Psoas muscle (tissue), 8 donors: ENCODE results near the gene DYRK2. TPM values are rescaled to one million over a fixed set of nuclear protein-coding genes. Genes with fewer than 3 reads are reported as not detected.

ENCODE experiments used
- ATAC-seq, 4 donors: fragments of 200-7000 bp; cut with Tn5 transposase; one replicate each; pipeline ENCODE4 v1.9.1; 2020; ENCODE audit warnings: moderate library complexity in 3 of 4, mild to moderate bottlenecking in 2 of 4
- DNase-seq, 2 donors: peaks; one replicate each; pipeline ENCODE4 v3.0.0-alpha.2; 2020
- H3K27ac ChIP-seq: fragments of 200-600 bp; one replicate; pipeline ENCODE4 v1.8.0; 2022
- H3K27me3 ChIP-seq, 3 donors: fragments of 200-600 bp in 1 of 3; one replicate each; pipeline versions ENCODE4 v1.6.1 to v1.8.0; 2013 to 2022; ENCODE audit warnings: low read length in 2 of 3, mild to moderate bottlenecking in 2 of 3, moderate library complexity in 1 of 3; ENCODE audit not compliant: insufficient read depth in 3 of 3
- H3K36me3 ChIP-seq, 2 donors: fragments of 200-600 bp in 1 of 2; one replicate each; pipeline versions ENCODE4 v1.6.1 to v1.8.0; 2013 to 2022; ENCODE audit warnings: low read depth in 1 of 2, mild to moderate bottlenecking in 1 of 2, moderate library complexity in 1 of 2; ENCODE audit not compliant: insufficient read depth in 1 of 2
- H3K4me1 ChIP-seq: fragments of 200-600 bp; one replicate; pipeline ENCODE4 v1.8.0; 2022
- H3K4me3 ChIP-seq: fragments of 200-600 bp; one replicate; pipeline ENCODE4 v1.8.0; 2022; ENCODE audit warnings: mild to moderate bottlenecking
- H3K9me3 ChIP-seq: fragments of 200-600 bp; one replicate; pipeline ENCODE4 v1.8.0; 2022
- WGBS, 3 donors: extraction: QIAGEN DNeasy Blood & Tissue Kit; methylation state at CpG; one replicate each; pipeline versions ENCODE4 v1.1.6 to v1.1.7; 2013; 5-methylcytosine and 5-hydroxymethylcytosine counted together
- intact Hi-C, 2 donors: fragments of 100-400 bp; cut with DNase I; formaldehyde crosslinking; loops; one replicate each; pipeline versions ENCODE4 v1.11.0 to v1.14.2; 2022
- long read RNA-seq, 2 donors: library from polyadenylated mRNA; unstranded; transcript quantifications; one replicate each; pipeline ENCODE4 v2.0.0, GENCODE V29; 2021
- polyA plus RNA-seq, 3 donors: library from polyadenylated mRNA; stranded (reverse); fragments of 200-250 nt; gene quantifications; one replicate each; pipeline ENCODE4 v1.2.3, GENCODE V29; 2013
- total RNA-seq, 4 donors: library from RNA; stranded (reverse); fragmentation: NEBNext Ultra II Directional in 2 of 4; extraction: Animal tissue kit (Norgen Biotek cat#: 25700) in 2 of 4; gene quantifications; one replicate each; pipeline versions ENCODE4 v1.2.1 to v1.2.4, GENCODE V29; 2021 to 2023
- TF ChIP-seq, protein P1 (sequence below): fragments of 200-600 bp; IDR thresholded peaks from one replicate; pipeline ENCODE4 v1.8.0; 2022; ENCODE audit warnings: antibody characterized with exemption
- donor health status: healthy with polysubstance abuse.
- donor health status: DM: no; HTN: no; CAD: no; lungs with moderate emphysema.
- donor health status: Bipolar disorder and iron deficiency.
- donor health status: healthy.
- donor health status: DM: yes; HTN: yes; CAD: no.
- donor health status: DM: no; HTN: no; CAD: no.
- donor health status: DM: no; HTN: no; CAD: no.
- donor health status: DM: yes; HTN: yes; CAD: no.

DYRK2 gene
- total RNA-seq, result 10 to 100 TPM; 11.0 to 46.4 (median 21.5) TPM
- polyA plus RNA-seq, result 10 to 100 TPM in 1 of 3 donors, 1 to 10 TPM in 2; 2.8 to 10.2 (median 4.6) TPM
- long read RNA-seq, donor 1, full-length matches to known transcripts, result 37 of 48 reads
- long read RNA-seq, donor 1, partial matches to known transcripts, result 1 of 48 reads
- long read RNA-seq, donor 1, other reads (novel, unspliced or antisense), result 10 of 48 reads
- long read RNA-seq, donor 2, full-length matches to known transcripts, result 29 of 34 reads
- long read RNA-seq, donor 2, partial matches to known transcripts, result 0 of 34 reads
- long read RNA-seq, donor 2, other reads (novel, unspliced or antisense), result 5 of 34 reads

DNA sequence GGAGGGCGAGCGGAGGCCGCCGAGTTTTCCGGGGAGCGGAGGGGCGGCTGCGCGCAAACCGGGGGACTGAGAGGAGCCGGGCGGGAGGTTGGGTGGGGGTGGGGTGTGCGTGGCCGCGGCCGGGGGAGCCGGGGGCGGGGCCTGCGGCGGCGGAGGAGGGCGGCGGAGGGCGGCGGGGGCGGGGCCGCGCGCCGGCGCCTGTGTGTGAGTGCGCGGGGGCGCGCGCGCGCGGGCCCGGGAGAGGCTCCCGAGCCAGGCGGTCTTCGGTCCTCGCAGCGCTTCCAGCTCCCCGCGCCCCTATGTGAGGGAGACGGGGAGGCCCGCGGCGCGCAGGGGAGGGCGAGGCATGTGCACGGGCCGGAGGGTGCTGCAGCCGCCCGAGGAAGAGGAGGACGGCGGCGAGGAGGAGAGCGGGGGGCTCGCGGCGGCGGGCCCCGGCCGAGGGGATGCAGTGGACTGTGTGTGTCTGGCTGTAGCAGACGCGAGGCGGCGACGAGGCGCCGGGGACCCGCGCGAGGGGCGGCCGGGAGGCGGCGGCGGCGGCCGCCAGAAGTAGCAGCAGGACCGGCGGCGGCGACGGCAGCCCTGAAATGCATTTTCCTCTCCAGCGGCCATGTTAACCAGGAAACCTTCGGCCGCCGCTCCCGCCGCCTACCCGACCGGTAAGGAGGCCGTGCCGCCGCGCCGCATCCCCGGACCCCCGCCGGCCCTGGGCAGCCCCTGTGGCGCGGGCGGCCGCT, at the start of gene DYRK2:
TSS of gene DYRK2 (plus strand) at position 225 of the 740 bp plus-strand sequence. CDS start at position 614, 389 bp downstream.
- TF ChIP-seq, protein P1, sequence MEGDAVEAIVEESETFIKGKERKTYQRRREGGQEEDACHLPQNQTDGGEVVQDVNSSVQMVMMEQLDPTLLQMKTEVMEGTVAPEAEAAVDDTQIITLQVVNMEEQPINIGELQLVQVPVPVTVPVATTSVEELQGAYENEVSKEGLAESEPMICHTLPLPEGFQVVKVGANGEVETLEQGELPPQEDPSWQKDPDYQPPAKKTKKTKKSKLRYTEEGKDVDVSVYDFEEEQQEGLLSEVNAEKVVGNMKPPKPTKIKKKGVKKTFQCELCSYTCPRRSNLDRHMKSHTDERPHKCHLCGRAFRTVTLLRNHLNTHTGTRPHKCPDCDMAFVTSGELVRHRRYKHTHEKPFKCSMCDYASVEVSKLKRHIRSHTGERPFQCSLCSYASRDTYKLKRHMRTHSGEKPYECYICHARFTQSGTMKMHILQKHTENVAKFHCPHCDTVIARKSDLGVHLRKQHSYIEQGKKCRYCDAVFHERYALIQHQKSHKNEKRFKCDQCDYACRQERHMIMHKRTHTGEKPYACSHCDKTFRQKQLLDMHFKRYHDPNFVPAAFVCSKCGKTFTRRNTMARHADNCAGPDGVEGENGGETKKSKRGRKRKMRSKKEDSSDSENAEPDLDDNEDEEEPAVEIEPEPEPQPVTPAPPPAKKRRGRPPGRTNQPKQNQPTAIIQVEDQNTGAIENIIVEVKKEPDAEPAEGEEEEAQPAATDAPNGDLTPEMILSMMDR, result peak; percentile 16
- DNase-seq (peak; percentile 86 to 90), ATAC-seq (peak; percentile 62 to 75 (median 72))
- H3K4me1 ChIP-seq, result peaks cover 27% of the 10 kb centered on the region
- WGBS, 3 donors, result 0 to 1% (median 1%) methylated on average over 25 to 99 of the region's 109 CpGs
- no peaks in the 10 kb centered on the region for H3K9me3 ChIP-seq
- no peaks in the 10 kb centered on the region for H3K27me3 ChIP-seq
- intact Hi-C loops, result loop anchor here (2.0 to 10.0 kb wide), 4 partner anchors 131 to 292 kb away; no protein-coding TSS in a partner anchor
- peak within 1 kb of the TSS; percentile 99 for H3K27ac ChIP-seq
- H3K4me3 ChIP-seq, result peak within 1 kb of the TSS; percentile 96
- no peaks in the 10 kb centered on the region for H3K36me3 ChIP-seq

DNA sequence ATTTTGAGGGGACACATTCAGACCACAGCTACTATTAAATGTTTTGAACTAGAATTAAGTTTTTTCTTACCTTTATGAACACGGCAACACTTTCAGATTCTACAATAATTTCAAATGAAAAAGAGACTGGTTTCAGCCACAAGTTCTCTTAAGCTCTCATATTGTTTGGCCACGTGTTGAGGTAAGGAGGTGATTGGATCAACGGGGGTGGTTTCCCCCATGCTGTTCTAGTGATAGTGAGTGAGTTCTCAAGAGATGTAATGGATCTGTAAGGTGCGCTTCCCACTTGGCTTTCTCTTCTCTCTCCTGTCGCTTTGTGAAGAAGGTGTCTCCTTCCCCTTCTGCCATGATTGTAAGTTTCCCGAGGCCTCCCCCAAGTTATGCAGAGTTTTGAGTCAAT, 48.9 kb upstream of the DYRK2 start:
- TF ChIP-seq, protein P1, result no peak
- ATAC-seq (no peak), DNase-seq (no peak)
- Histone ChIP-seq H3K4me3 (no peak overlapping the region), H3K36me3 (no peaks in the 10 kb centered on the region), H3K4me1 (no peaks in the 10 kb centered on the region), H3K9me3 (no peaks in the 10 kb centered on the region), H3K27ac (no peak overlapping the region), H3K27me3 (no peaks in the 10 kb centered on the region)
- intact Hi-C loops, result no loop called here
- 84 to 93% (median 86%) methylated on average over 6 of the region's 6 CpGs for WGBS, 3 donors

DNA sequence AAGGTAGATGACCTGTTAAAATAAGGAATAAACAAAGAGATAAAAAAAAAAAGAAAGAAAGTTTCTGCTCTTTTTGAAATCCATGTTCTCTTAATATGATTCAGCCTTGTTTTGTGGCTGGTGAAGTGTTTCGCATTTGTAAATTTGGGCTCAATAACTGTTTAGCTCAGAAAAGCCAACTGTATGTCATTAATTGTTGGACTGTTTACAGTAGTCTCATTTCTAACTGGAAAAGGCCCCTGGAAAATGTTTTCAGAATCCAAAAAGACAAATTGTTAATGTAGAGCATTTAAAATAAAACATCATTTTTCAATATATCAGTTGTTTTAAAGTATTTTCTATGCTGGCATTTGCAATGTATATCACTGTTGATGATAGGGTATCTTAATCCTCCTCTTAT, 47.4 kb upstream of the DYRK2 start:
- no peaks in the 10 kb centered on the region for H3K27me3 ChIP-seq
- no peaks in the 10 kb centered on the region for H3K4me1 ChIP-seq
- DNase-seq (no peak), ATAC-seq (no peak)
- WGBS, 3 donors, result 71 to 85% (median 74%) methylated on average over 1 of the region's 1 CpG
- TF ChIP-seq, protein P1, result no peak
- H3K4me3 ChIP-seq, result no peak overlapping the region
- H3K27ac ChIP-seq, result no peak overlapping the region
- no peaks in the 10 kb centered on the region for H3K9me3 ChIP-seq
- no peaks in the 10 kb centered on the region for H3K36me3 ChIP-seq
- intact Hi-C loops, result no loop called here

DNA sequence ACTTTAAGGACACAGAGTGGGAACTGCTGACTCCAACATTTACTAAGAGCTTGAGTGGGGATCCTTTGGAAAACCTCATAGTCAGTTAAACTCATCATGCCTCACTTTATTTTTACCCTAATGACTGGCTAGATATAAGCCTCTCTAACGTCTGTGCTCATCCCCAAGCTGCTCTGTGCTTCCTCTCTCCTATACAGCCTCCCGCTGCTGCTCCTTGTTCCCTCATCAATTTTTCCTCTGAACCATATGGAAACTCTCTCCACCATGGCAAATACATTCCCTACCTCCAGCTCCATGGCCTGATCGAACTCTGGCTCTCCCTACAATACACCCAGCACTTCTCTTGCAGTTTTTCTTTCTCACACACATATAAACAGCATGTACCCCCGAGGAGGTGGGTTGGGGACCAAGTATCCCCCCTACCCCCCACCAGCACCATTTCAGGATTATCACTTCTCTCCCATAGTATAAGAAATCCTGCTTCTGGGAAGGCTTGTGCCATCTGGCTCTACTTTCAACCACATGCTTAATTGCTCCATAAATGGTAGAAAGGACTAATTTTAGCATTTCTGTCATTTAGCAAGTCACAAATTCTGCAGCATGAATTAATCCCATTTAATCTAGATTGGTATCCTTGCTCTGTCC, 39.2 kb upstream of the DYRK2 start:
- 79 to 83% (median 82%) methylated on average over 4 of the region's 4 CpGs for WGBS, 3 donors
- H3K36me3 ChIP-seq, result no peaks in the 10 kb centered on the region
- no peaks in the 10 kb centered on the region for H3K27me3 ChIP-seq
- intact Hi-C loops, result no loop called here
- TF ChIP-seq, protein P1, result no peak
- ATAC-seq (no peak), DNase-seq (no peak)
- no peaks in the 10 kb centered on the region for H3K4me1 ChIP-seq
- no peak overlapping the region for H3K4me3 ChIP-seq
- H3K27ac ChIP-seq, result no peak overlapping the region
- H3K9me3 ChIP-seq, result no peaks in the 10 kb centered on the region
